H1 (cell line): Measurements from ENCODE around the gene CASD1. TPM values are rescaled to one million over a fixed set of nuclear protein-coding genes. Genes with fewer than 3 reads are reported as not detected.

Experiments
- CTCF ChIA-PET: fragments of 300-600 bp; sonication (Branson Sonifier 250); formaldehyde crosslinking; loops from one replicate; lab custom pipeline; 2021; ENCODE audit not compliant: partially characterized antibody; lab: Charles Lee
- POLR2A ChIA-PET: fragments of 300-600 bp; sonication (Branson Sonifier 250); formaldehyde crosslinking; loops from one replicate; lab custom pipeline; 2021; ENCODE audit warnings: inconsistent platforms; ENCODE audit not compliant: partially characterized antibody; lab: Charles Lee
- DNase-seq, 2 experiments: peaks; one replicate each; pipeline versions ENCODE4 v3.0.0 to v3.0.0-alpha.2; 2010 to 2022; ENCODE audit warnings: low spot score in 2 of 2, low read depth in 1 of 2, mixed read lengths in 1 of 2
- FAIRE-seq: peaks from 2 replicates; lab custom pipeline; 2011; peaks lifted over from hg19 to GRCh38; lab: Jason Lieb, UNC
- H2AFZ ChIP-seq: 2 replicates; pipeline ENCODE4 v1.8.1; 2012; ENCODE audit warnings: low read length, inconsistent platforms
- H2AK5ac ChIP-seq: 2 replicates; pipeline ENCODE4 v1.6.1; 2013; ENCODE audit warnings: low read depth, low read length
- H2BK120ac ChIP-seq: replicated peaks from 2 replicates; pipeline ENCODE3; 2013; ENCODE audit warnings: low read depth, low read length, inconsistent platforms
- H2BK12ac ChIP-seq: 2 replicates; pipeline ENCODE4 v1.6.1; 2013; ENCODE audit warnings: low read depth, low read length
- H2BK15ac ChIP-seq: 2 replicates; pipeline ENCODE4 v1.6.1; 2013; ENCODE audit warnings: low read length
- H2BK20ac ChIP-seq: 2 replicates; pipeline ENCODE4 v1.6.1; 2013; ENCODE audit warnings: low read length
- H2BK5ac ChIP-seq: 2 replicates; pipeline ENCODE4 v1.6.1; 2013; ENCODE audit warnings: low read depth, low read length
- H3K14ac ChIP-seq: 2 replicates; pipeline ENCODE4 v1.6.1; 2013; ENCODE audit warnings: inconsistent platforms; ENCODE audit not compliant: insufficient read length
- H3K18ac ChIP-seq: 2 replicates; pipeline ENCODE4 v1.6.1; 2013; ENCODE audit warnings: low read length; ENCODE audit errors: extremely low read depth
- H3K23ac ChIP-seq: 2 replicates; pipeline ENCODE4 v1.6.1; 2013; ENCODE audit warnings: inconsistent platforms; ENCODE audit not compliant: insufficient read length
- H3K23me2 ChIP-seq: 2 replicates; pipeline ENCODE4 v1.6.1; 2013; ENCODE audit warnings: low read depth, low read length
- H3K27ac ChIP-seq: 2 replicates; pipeline ENCODE4 v1.6.1; 2011; ENCODE audit warnings: low read depth, low read length, inconsistent platforms
- H3K27me3 ChIP-seq, 4 experiments: replicated peaks in 1 of 4; 1 replicate in 1 of 4; 2 replicates in 3 of 4; pipeline versions ENCODE4 v1.6.1 to v1.8.1; 2011 to 2013; ENCODE audit warnings: low read length in 3 of 4, mild to moderate bottlenecking in 3 of 4, inconsistent platforms in 2 of 4, mixed read lengths in 2 of 4, moderate library complexity in 1 of 4; ENCODE audit not compliant: control insufficient read depth in 3 of 4, insufficient read depth in 3 of 4; ENCODE audit errors: extremely low read depth in 1 of 4
- H3K36me3 ChIP-seq, 4 experiments: 2 replicates each; pipeline versions ENCODE4 v1.6.1 to v1.8.1; 2011 to 2013; ENCODE audit warnings: mild to moderate bottlenecking in 4 of 4, low read length in 3 of 4, moderate library complexity in 2 of 4, control low read depth in 1 of 4, inconsistent platforms in 1 of 4; ENCODE audit not compliant: insufficient read depth in 4 of 4, control insufficient read depth in 2 of 4
- H3K4ac ChIP-seq: replicated peaks from 2 replicates; pipeline ENCODE3; 2013; ENCODE audit warnings: low read length, low read depth, mixed read lengths, inconsistent platforms; ENCODE audit not compliant: insufficient read length
- H3K4me1 ChIP-seq, 4 experiments: replicated peaks in 1 of 4; 1 replicate in 1 of 4; 2 replicates in 3 of 4; pipeline versions ENCODE4 v1.6.1 to v1.8.1; 2011 to 2013; ENCODE audit warnings: low read length in 3 of 4, inconsistent platforms in 2 of 4, mixed read lengths in 1 of 4; ENCODE audit not compliant: insufficient read depth in 4 of 4, control insufficient read depth in 3 of 4
- H3K4me2 ChIP-seq, 2 experiments: 2 replicates each; pipeline versions ENCODE4 v1.6.1 to v1.8.1; 2011 to 2013; ENCODE audit warnings: low read depth in 2 of 2, low read length in 2 of 2, control low read depth in 1 of 2, inconsistent platforms in 1 of 2, mild to moderate bottlenecking in 1 of 2; ENCODE audit not compliant: insufficient read depth in 1 of 2
- H3K4me3 ChIP-seq, 4 experiments: fragments of 200-600, 300-600 bp in 1 of 4; sonication (generic), shearing (Covaris generic), sonication (Bioruptor Twin) in 1 of 4; 2 replicates each; pipeline versions ENCODE4 v1.5.1 to v1.8.1; 2011 to 2016; ENCODE audit warnings: low read length in 4 of 4, low read depth in 3 of 4, control low read depth in 2 of 4, inconsistent platforms in 2 of 4, mild to moderate bottlenecking in 2 of 4, mixed read lengths in 1 of 4, moderate library complexity in 1 of 4; ENCODE audit not compliant: insufficient read depth in 2 of 4; ENCODE audit errors: extremely low read depth in 1 of 4
- H3K56ac ChIP-seq: replicated peaks from 2 replicates; pipeline ENCODE3; 2013; ENCODE audit warnings: low read depth, mild to moderate bottlenecking, mixed read lengths, low read length, inconsistent platforms; ENCODE audit not compliant: insufficient read length
- H3K79me1 ChIP-seq: 2 replicates; pipeline ENCODE4 v1.6.1; 2013; ENCODE audit warnings: low read depth, low read length, control low read depth
- H3K79me2 ChIP-seq, 2 experiments: 2 replicates each; pipeline versions ENCODE4 v1.6.1 to v1.8.1; 2012 to 2013; ENCODE audit warnings: low read length in 2 of 2, mild to moderate bottlenecking in 2 of 2, inconsistent platforms in 1 of 2; ENCODE audit not compliant: insufficient read depth in 2 of 2, control insufficient read depth in 1 of 2
- H3K9ac ChIP-seq, 4 experiments: replicated peaks in 1 of 4; 1 replicate in 1 of 4; 2 replicates in 3 of 4; pipeline versions ENCODE4 v1.6.1 to v1.8.1; 2011 to 2013; ENCODE audit warnings: low read depth in 3 of 4, low read length in 3 of 4, control low read depth in 2 of 4, mild to moderate bottlenecking in 2 of 4, moderate library complexity in 2 of 4, inconsistent platforms in 1 of 4; ENCODE audit errors: extremely low read depth in 1 of 4
- H3K9me3 ChIP-seq, 2 experiments: 2 replicates each; pipeline versions ENCODE4 v1.6.1 to v1.8.1; 2012 to 2013; ENCODE audit warnings: mild to moderate bottlenecking in 2 of 2, moderate library complexity in 2 of 2, control low read depth in 1 of 2, inconsistent platforms in 1 of 2, low read depth in 1 of 2, low read length in 1 of 2, mixed read lengths in 1 of 2; ENCODE audit not compliant: insufficient read depth in 2 of 2
- H4K20me1 ChIP-seq, 2 experiments: replicated peaks in 1 of 2; 2 replicates each; pipeline versions ENCODE3 to v1.8.1; 2011 to 2013; ENCODE audit warnings: inconsistent platforms in 2 of 2, low read length in 2 of 2, mild to moderate bottlenecking in 1 of 2; ENCODE audit not compliant: insufficient read depth in 2 of 2, control insufficient read depth in 1 of 2
- H4K5ac ChIP-seq: 2 replicates; pipeline ENCODE4 v1.6.1; 2013; ENCODE audit warnings: low read length, low read depth, mixed read lengths, inconsistent platforms; ENCODE audit not compliant: insufficient read length
- H4K8ac ChIP-seq: 2 replicates; pipeline ENCODE4 v1.8.0; 2013; ENCODE audit warnings: mild to moderate bottlenecking, moderate library complexity, low read length, inconsistent platforms; ENCODE audit not compliant: insufficient read depth; ENCODE audit errors: extremely low read depth
- H4K91ac ChIP-seq: replicated peaks from 2 replicates; pipeline ENCODE3; 2013; ENCODE audit warnings: low read length, mixed read lengths, inconsistent platforms; ENCODE audit not compliant: insufficient read length
- ASH2L ChIP-seq: fragments of 200-600, 300-600 bp; sonication (generic); IDR thresholded peaks from one replicate; pipeline ENCODE4 v1.7.1; 2017; ENCODE audit warnings: low read length
- EGR1 ChIP-seq: IDR thresholded peaks from 2 replicates; pipeline ENCODE4 v1.6.1; 2011; ENCODE audit warnings: low read depth, low read length, borderline replicate concordance
- GTF2F1 ChIP-seq: IDR thresholded peaks from 2 replicates; pipeline ENCODE4 v1.6.1; 2012; ENCODE audit warnings: low read depth, low read length, improper control_type of control experiment, borderline replicate concordance
- JUN ChIP-seq: IDR thresholded peaks from 2 replicates; pipeline ENCODE4 v1.6.1; 2011; ENCODE audit warnings: low read depth, mild to moderate bottlenecking, improper control_type of control experiment, low read length
- KDM5A ChIP-seq: fragments of 200-600 bp; IDR thresholded peaks from 2 replicates; pipeline ENCODE4 v1.7.1; 2012; ENCODE audit warnings: mild to moderate bottlenecking, low read length, inconsistent platforms, mixed read lengths
- RAD21 ChIP-seq, 2 experiments: IDR thresholded peaks in 1 of 2; conservative IDR thresholded peaks in 1 of 2; 2 replicates each; pipeline ENCODE4 v1.6.1; 2011; ENCODE audit warnings: low read depth in 2 of 2, low read length in 2 of 2, improper control_type of control experiment in 1 of 2, inconsistent platforms in 1 of 2, mild to moderate bottlenecking in 1 of 2, moderate library complexity in 1 of 2
- SAP30 ChIP-seq: fragments of 300-600 bp; sonication (generic); IDR thresholded peaks from 2 replicates; pipeline ENCODE4 v1.7.1; 2012; ENCODE audit warnings: low read length, moderate library complexity, mild to moderate bottlenecking, inconsistent platforms; ENCODE audit not compliant: insufficient read depth, insufficient replicate concordance
- SIX5 ChIP-seq: IDR thresholded peaks from 2 replicates; pipeline ENCODE4 v1.6.1; 2011; ENCODE audit warnings: mild to moderate bottlenecking, low read depth, low read length
- SP4 ChIP-seq: IDR thresholded peaks from 2 replicates; pipeline ENCODE4 v1.6.1; 2012; ENCODE audit warnings: low read length, inconsistent platforms
- WGBS, 2 experiments: shearing (Covaris generic) in 1 of 2; methylation state at CpG; one replicate each; pipeline versions ENCODE4 v1.1.6 to v1.1.7; 2013 to 2015; ENCODE audit warnings: low lambda C conversion rate in 2 of 2, mixed read lengths in 2 of 2, inconsistent platforms in 1 of 2, low coverage in 1 of 2, missing lambda C conversion rate in 1 of 2; ENCODE audit not compliant: insufficient replicate concordance in 2 of 2, insufficient coverage in 1 of 2, insufficient read length in 1 of 2; ENCODE audit errors: extremely low coverage in 1 of 2, missing lambda C conversion rate in 1 of 2; 5-methylcytosine and 5-hydroxymethylcytosine counted together
- polyA plus RNA-seq, 7 experiments: library from polyadenylated mRNA; depleted of rRNA in 3 of 7; stranded (reverse) in 5 of 7; unstranded in 2 of 7; fragments of >200 nt in 5 of 7; fragments of 200-250 nt in 2 of 7; gene quantifications; 1 replicate in 5 of 7; 2 replicates in 1 of 7; 4 replicates in 1 of 7; pipeline versions ENCODE4 v1.2.1 to v1.2.3, GENCODE V29; 2011 to 2013; ENCODE audit warnings: missing spikeins in 2 of 7, mixed read lengths in 2 of 7
- total RNA-seq: library from RNA; stranded (reverse); fragmentation: NEBNext Ultra II Directional; extraction: Animal tissue kit (Norgen Biotek cat#: 25700); gene quantifications from 2 replicates; pipeline ENCODE4 v1.2.1, GENCODE V29; 2021
- TF ChIP-seq, protein P1 (sequence below): IDR thresholded peaks from 2 replicates; pipeline ENCODE4 v1.6.1; 2012; ENCODE audit warnings: inconsistent platforms

Gene CASD1
- total and polyA plus RNA-seq, 2 of the 8 experiments (the other 6 are each of a cell fraction or from before 2014, with no cell fraction given): 14.2 to 18.8 TPM

DNA sequence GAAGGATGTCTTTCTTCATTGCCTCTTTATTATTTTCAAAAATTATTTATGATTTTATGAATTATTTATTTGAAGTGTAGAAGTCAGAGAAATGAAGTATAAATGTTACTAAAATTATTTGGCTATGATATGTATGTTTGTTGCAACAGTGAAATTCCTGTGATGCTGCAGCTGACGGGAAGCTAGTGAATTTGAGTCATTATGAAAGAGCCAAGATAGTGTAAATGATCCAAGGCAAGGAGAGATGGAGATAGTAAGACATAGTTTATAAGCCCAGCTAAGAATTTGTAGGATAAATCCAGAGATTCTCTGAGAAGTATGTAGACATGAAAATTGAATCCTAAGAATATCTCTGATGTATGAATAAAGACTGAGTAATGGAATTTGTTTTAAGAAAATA lies 30.8 kb downstream of the CASD1 start:
- Histone ChIP-seq H2BK15ac (no peak overlapping the region), H4K91ac (no peak overlapping the region), H4K20me1 (no peaks in the 10 kb centered on the region), H3K18ac (no peak overlapping the region), H3K14ac (no peak overlapping the region), H3K79me2 (no peaks in the 10 kb centered on the region), H3K27me3 (no peaks in the 10 kb centered on the region), H3K36me3 (peaks cover 0 to 24% (median 2%) of the 10 kb centered on the region in 4 experiments; a peak in 4 of 8 replicates), H3K56ac (no peak overlapping the region), H3K9ac (no peak overlapping the region), H3K9me3 (no peaks in the 10 kb centered on the region), H3K4me3 (no peak overlapping the region), H3K4me1 (no peaks in the 10 kb centered on the region), H3K4ac (no peak overlapping the region), H2BK12ac (no peak overlapping the region), H3K23me2 (no peaks in the 10 kb centered on the region), H3K27ac (no peak overlapping the region), H4K8ac (no peak overlapping the region), H2BK5ac (no peak overlapping the region), H2BK20ac (no peak overlapping the region), H3K4me2 (no peak overlapping the region), H3K79me1 (no peaks in the 10 kb centered on the region), H3K23ac (no peak overlapping the region), H2AK5ac (no peak overlapping the region), H2BK120ac (no peak overlapping the region), H4K5ac (no peak overlapping the region), H2AFZ (no peak overlapping the region)
- FAIRE-seq (no peak), DNase-seq (no peak)
- CTCF ChIA-PET: no interaction called here
- no peak for TF ChIP-seq EGR1
- no peak for TF ChIP-seq ASH2L
- no peak for TF ChIP-seq SAP30
- no peak for TF ChIP-seq SP4
- no peak for TF ChIP-seq GTF2F1
- no peak for TF ChIP-seq KDM5A
- no peak for TF ChIP-seq JUN
- TF ChIP-seq RAD21 (IDR thresholded peaks at IDR 0.05 in 1 of 2, conservative IDR thresholded peaks at IDR 0.05 in 1 of 2; ENCODE audit: low read depth in 2 of 2, low read length in 2 of 2): no peak
- TF ChIP-seq, protein P1, sequence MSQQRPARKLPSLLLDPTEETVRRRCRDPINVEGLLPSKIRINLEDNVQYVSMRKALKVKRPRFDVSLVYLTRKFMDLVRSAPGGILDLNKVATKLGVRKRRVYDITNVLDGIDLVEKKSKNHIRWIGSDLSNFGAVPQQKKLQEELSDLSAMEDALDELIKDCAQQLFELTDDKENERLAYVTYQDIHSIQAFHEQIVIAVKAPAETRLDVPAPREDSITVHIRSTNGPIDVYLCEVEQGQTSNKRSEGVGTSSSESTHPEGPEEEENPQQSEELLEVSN: no peak
- TF ChIP-seq SIX5: no peak
- 100% methylated on average over 1 of the region's 1 CpG; no CpG with 5 or more reads in 1 of the 2 experiments for WGBS, 2 experiments
- POLR2A ChIA-PET: no interaction called here
